HepG2 (cell line): ENCODE measurements around the gene FER1L5. TPM values are rescaled to one million over a fixed set of nuclear protein-coding genes. Genes with fewer than 3 reads are reported as not detected.

Experiments used
- BCL6 ChIP-seq: IDR thresholded peaks from 2 replicates; pipeline ENCODE4 v1.6.1; 2016; ENCODE audit warnings: missing genetic modification reagents, missing compliant biosample characterization
- CHD2 ChIP-seq: IDR thresholded peaks from 2 replicates; pipeline ENCODE4 v1.6.1; 2011; ENCODE audit warnings: low read depth, low read length, improper control_type of control experiment
- ETV6 ChIP-seq: sonication (generic); formaldehyde crosslinking; conservative IDR thresholded peaks from 2 replicates; pipeline ENCODE4 v1.4.0; 2020; ENCODE audit warnings: missing genetic modification reagents
- FIP1L1 ChIP-seq: fragments of 200-400 bp; formaldehyde crosslinking; IDR thresholded peaks from 2 replicates; pipeline ENCODE4 v1.6.1; 2018; ENCODE audit warnings: low read depth, mild to moderate bottlenecking, low read length, moderate library complexity, borderline replicate concordance; ENCODE audit not compliant: insufficient read depth
- GLI4 ChIP-seq: sonication (generic); formaldehyde crosslinking; IDR thresholded peaks from 2 replicates; pipeline ENCODE4 v1.5.1; 2020; ENCODE audit warnings: missing genetic modification reagents, mild to moderate bottlenecking, moderate library complexity, borderline replicate concordance
- NRL ChIP-seq: sonication (generic); formaldehyde crosslinking; IDR thresholded peaks from 2 replicates; pipeline ENCODE4 v1.5.0; 2020; ENCODE audit warnings: missing genetic modification reagents, mild to moderate bottlenecking, moderate library complexity, borderline replicate concordance
- PATZ1 ChIP-seq: sonication (generic); formaldehyde crosslinking; IDR thresholded peaks from 2 replicates; pipeline ENCODE4 v1.4.0; 2020; ENCODE audit warnings: missing genetic modification reagents
- PHB2 ChIP-seq: fragments of 450-650 bp; IDR thresholded peaks from 2 replicates; pipeline ENCODE4 v1.6.1; 2018; ENCODE audit not compliant: partially characterized antibody
- RNF219 ChIP-seq: sonication (generic); formaldehyde crosslinking; IDR thresholded peaks from 2 replicates; pipeline ENCODE4 v1.5.0; 2020; ENCODE audit warnings: mild to moderate bottlenecking, missing genetic modification reagents
- SIX4 ChIP-seq: sonication (generic); formaldehyde crosslinking; IDR thresholded peaks from 2 replicates; pipeline ENCODE4 v1.4.0; 2020; ENCODE audit warnings: missing genetic modification reagents
- SNAPC5 ChIP-seq: sonication (generic); formaldehyde crosslinking; IDR thresholded peaks from 2 replicates; pipeline ENCODE4 v1.8.1; 2023; ENCODE audit warnings: mild to moderate bottlenecking, missing genetic modification reagents, borderline replicate concordance
- WIZ ChIP-seq: sonication (generic); formaldehyde crosslinking; IDR thresholded peaks from 2 replicates; pipeline ENCODE4 v1.5.1; 2020; ENCODE audit warnings: mild to moderate bottlenecking, missing genetic modification reagents
- ZFP90 ChIP-seq: sonication (generic); formaldehyde crosslinking; IDR thresholded peaks from 2 replicates; pipeline ENCODE4 v1.8.0; 2022; ENCODE audit warnings: missing genetic modification reagents, mild to moderate bottlenecking, inconsistent platforms, borderline replicate concordance
- ZNF101 ChIP-seq: sonication (generic); formaldehyde crosslinking; IDR thresholded peaks from 2 replicates; pipeline ENCODE4 v1.4.0; 2020; ENCODE audit warnings: mild to moderate bottlenecking, low read depth, missing genetic modification reagents, borderline replicate concordance
- ZNF333 ChIP-seq: sonication (generic); formaldehyde crosslinking; IDR thresholded peaks from 2 replicates; pipeline ENCODE4 v1.4.0; 2020; ENCODE audit warnings: mild to moderate bottlenecking, missing genetic modification reagents, borderline replicate concordance
- ZNF703 ChIP-seq: sonication (generic); formaldehyde crosslinking; IDR thresholded peaks from 2 replicates; pipeline ENCODE4 v1.5.1; 2020; ENCODE audit warnings: missing genetic modification reagents, mild to moderate bottlenecking, moderate library complexity, borderline replicate concordance
- ZNF761 ChIP-seq: sonication (generic); formaldehyde crosslinking; conservative IDR thresholded peaks from 2 replicates; pipeline ENCODE4 v1.4.0; 2020; ENCODE audit warnings: mild to moderate bottlenecking, missing genetic modification reagents
- ZNF883 ChIP-seq: sonication (generic); formaldehyde crosslinking; IDR thresholded peaks from 2 replicates; pipeline ENCODE4 v1.5.1; 2020; ENCODE audit warnings: mild to moderate bottlenecking, missing genetic modification reagents; ENCODE audit errors: not compliant biosample characterization
- polyA plus RNA-seq, 8 experiments: library from polyadenylated mRNA; depleted of rRNA in 3 of 8; stranded (reverse) in 7 of 8; unstranded in 1 of 8; fragments of >200 nt; fragmentation: Illumina TruSeq in 4 of 8; extraction: Trizol in 4 of 8; gene quantifications; 2 replicates each; pipeline versions ENCODE4 v1.2.1 to v1.2.3, GENCODE V29; 2011 to 2016; ENCODE audit warnings: low read depth in 4 of 8, missing spikeins in 1 of 8, mixed read lengths in 1 of 8; ENCODE audit not compliant: insufficient read depth in 1 of 8
- total RNA-seq, 5 experiments: library from RNA; depleted of rRNA; stranded (reverse); fragments of >200 nt; fragmentation: Illumina TruSeq; extraction: Trizol; gene quantifications; 2 replicates each; pipeline ENCODE4 v1.2.3, GENCODE V29; 2016; ENCODE audit warnings: low read depth in 1 of 5
- TF ChIP-seq, protein P1 (sequence below): sonication (generic); formaldehyde crosslinking; IDR thresholded peaks from 2 replicates; pipeline ENCODE4 v1.5.1; 2020; ENCODE audit warnings: mild to moderate bottlenecking, moderate library complexity, missing genetic modification reagents
- TF ChIP-seq, protein P2 (sequence below): sonication (generic); formaldehyde crosslinking; IDR thresholded peaks from 2 replicates; pipeline ENCODE4 v1.5.1; 2020; ENCODE audit warnings: missing genetic modification reagents, mild to moderate bottlenecking, borderline replicate concordance

Gene FER1L5
- total and polyA plus RNA-seq, 2 of the 13 experiments (the other 11 are each of a cell fraction or from before 2014, with no cell fraction given), result 0.02 to 0.08 TPM

DNA sequence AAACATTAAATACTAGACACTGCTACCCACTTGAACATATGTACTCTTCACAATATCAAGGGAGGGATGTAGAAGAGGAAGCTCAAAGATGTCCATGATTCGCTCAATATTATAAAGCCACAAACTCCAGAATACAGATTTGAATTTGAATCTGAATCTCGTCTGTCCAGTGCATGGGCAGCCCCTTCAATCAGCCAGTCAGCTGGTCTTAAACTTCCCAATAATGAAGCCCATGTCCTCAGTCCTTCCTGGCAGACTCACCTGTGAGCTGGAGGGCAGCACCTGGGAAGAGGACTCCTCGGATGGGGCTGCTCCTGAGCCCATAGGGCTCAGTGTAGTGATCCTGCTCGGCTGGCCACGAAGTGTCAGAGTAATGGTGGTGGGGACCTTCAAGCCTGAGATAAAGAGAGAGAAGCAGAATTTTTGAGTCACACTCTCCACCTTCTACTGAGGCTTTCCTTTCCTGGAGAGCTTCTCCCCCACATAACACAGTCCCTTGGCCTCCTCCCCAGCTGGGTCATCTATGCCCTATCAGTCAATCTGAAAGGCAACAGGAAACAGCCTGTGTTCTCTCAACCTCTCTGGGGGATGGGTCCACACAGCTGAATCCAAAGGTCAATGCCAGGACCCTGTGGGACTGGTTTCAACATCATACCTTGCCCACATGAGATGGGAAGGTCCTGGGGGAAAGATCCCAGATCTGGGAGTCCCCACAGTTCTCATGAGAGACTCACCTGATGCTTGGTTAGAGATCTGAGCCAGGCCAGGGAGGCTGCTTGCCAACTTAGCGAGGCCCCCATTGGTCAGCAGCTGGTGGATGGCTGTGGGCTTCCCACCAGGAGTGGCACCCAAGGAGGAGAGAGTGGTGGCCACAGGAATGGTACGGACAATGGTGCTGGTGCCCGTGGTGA is 40.9 kb upstream of the FER1L5 start (continued):
- TF ChIP-seq ZNF761 (CRISPR knock-in tag), result peak; percentile 91
- no peak for TF ChIP-seq SIX4 (CRISPR knock-in tag)
- TF ChIP-seq ZFP90 (CRISPR knock-in tag), result peak; percentile 77; the same call in 1 of the 2 replicates
- peak; percentile 28; the same call in 1 of the 2 replicates for TF ChIP-seq ETV6
- peak; percentile 97 for TF ChIP-seq BCL6 (CRISPR knock-in tag)
- TF ChIP-seq, protein P1, sequence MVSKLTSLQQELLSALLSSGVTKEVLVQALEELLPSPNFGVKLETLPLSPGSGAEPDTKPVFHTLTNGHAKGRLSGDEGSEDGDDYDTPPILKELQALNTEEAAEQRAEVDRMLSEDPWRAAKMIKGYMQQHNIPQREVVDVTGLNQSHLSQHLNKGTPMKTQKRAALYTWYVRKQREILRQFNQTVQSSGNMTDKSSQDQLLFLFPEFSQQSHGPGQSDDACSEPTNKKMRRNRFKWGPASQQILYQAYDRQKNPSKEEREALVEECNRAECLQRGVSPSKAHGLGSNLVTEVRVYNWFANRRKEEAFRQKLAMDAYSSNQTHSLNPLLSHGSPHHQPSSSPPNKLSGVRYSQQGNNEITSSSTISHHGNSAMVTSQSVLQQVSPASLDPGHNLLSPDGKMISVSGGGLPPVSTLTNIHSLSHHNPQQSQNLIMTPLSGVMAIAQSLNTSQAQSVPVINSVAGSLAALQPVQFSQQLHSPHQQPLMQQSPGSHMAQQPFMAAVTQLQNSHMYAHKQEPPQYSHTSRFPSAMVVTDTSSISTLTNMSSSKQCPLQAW (CRISPR knock-in tag), result peak; percentile 98
- TF ChIP-seq PATZ1 (CRISPR knock-in tag), result peak; percentile 87
- TF ChIP-seq, protein P2, sequence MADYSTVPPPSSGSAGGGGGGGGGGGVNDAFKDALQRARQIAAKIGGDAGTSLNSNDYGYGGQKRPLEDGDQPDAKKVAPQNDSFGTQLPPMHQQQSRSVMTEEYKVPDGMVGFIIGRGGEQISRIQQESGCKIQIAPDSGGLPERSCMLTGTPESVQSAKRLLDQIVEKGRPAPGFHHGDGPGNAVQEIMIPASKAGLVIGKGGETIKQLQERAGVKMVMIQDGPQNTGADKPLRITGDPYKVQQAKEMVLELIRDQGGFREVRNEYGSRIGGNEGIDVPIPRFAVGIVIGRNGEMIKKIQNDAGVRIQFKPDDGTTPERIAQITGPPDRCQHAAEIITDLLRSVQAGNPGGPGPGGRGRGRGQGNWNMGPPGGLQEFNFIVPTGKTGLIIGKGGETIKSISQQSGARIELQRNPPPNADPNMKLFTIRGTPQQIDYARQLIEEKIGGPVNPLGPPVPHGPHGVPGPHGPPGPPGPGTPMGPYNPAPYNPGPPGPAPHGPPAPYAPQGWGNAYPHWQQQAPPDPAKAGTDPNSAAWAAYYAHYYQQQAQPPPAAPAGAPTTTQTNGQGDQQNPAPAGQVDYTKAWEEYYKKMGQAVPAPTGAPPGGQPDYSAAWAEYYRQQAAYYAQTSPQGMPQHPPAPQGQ, result no peak
- peak; percentile 64; the same call in 1 of the 2 replicates for TF ChIP-seq CHD2
- no peak for TF ChIP-seq WIZ (CRISPR knock-in tag)
- no peak; the same call in 1 of the 2 replicates for TF ChIP-seq SNAPC5 (CRISPR knock-in tag)
- no peak for TF ChIP-seq PHB2
- no peak for TF ChIP-seq ZNF883 (CRISPR knock-in tag)
- no peak for TF ChIP-seq ZNF101 (CRISPR knock-in tag)
- TF ChIP-seq GLI4 (CRISPR knock-in tag), result no peak
- TF ChIP-seq ZNF333 (CRISPR knock-in tag), result no peak
- no peak for TF ChIP-seq NRL (CRISPR knock-in tag)
- no peak for TF ChIP-seq FIP1L1
- no peak for TF ChIP-seq RNF219 (CRISPR knock-in tag)
- TF ChIP-seq ZNF703 (CRISPR knock-in tag), result no peak
